HG03159 (cell line): ENCODE data around the gene PNPLA7.
"Not testable (repeated sequence)": the region's sequence is repeated elsewhere in the genome, so short reads cannot be mapped to it uniquely, and the experiment has no call there.

Experiments used
- ATAC-seq: cut with Tn5 transposase; IDR thresholded peaks from one replicate; pipeline ENCODE4 v1.9.1; 2021; ENCODE audit warnings: mild to moderate bottlenecking, moderate library complexity; ENCODE audit not compliant: unreplicated experiment

Gene PNPLA7

GRCh38 chr9:137426018-137426681, 124.1 kb downstream of the PNPLA7 start:
- no peak for ATAC-seq

- ATAC-seq: peak; percentile 35
Measured at GRCh38 chr9:137423514-137424291, 126.5 kb downstream of the PNPLA7 start.

- ATAC-seq: peak; percentile 85
Measured at GRCh38 chr9:137422604-137423513, 127.3 kb downstream of the PNPLA7 start, which contains the start of the genes EXD3 and NOXA1. TSS of gene EXD3 (minus strand) at chr9:137423162. CDS start at chr9:137395357, 27,805 bp downstream. TSS of gene NOXA1 (plus strand) at chr9:137423393. CDS start at chr9:137423530, 137 bp downstream.

- no peak for ATAC-seq
Measured at GRCh38 chr9:137421838-137422603, 128.2 kb downstream of the PNPLA7 start.

- ATAC-seq: no peak
Measured at GRCh38 chr9:137417161-137418021, 132.8 kb downstream of the PNPLA7 start.

DNA sequence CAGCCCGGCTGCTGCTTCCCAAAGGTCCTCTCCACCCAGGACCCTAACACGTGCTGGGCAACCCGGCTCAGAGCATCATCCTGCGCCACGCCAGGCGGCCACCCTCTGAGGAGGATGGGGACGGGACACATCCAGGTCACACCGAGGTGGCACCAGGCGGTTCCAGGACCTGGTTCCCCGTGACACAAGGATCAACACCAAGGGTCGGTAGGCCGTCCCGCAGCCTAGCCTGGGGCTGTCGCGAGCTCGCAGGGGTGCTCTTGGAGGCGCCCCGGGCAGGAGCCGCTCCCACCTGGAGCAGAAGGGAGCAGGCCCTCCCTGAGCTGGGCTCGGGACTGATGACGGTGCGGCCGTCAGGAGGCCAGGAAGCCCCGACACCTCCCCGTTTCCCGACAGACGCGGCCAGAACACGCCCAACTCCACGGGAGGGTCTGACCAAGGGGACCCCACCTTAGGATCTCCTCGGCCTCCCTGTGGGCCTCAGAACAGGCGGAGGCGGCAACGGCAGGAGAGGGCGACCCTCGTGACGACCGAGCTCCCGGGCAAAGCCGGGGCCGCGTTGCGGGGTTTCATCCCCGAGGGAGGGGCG, 133.5 kb downstream of the PNPLA7 start:
- ATAC-seq: no peak

- ATAC-seq: no peak
Measured at GRCh38 chr9:137416006-137416562, 134.1 kb downstream of the PNPLA7 start.

DNA sequence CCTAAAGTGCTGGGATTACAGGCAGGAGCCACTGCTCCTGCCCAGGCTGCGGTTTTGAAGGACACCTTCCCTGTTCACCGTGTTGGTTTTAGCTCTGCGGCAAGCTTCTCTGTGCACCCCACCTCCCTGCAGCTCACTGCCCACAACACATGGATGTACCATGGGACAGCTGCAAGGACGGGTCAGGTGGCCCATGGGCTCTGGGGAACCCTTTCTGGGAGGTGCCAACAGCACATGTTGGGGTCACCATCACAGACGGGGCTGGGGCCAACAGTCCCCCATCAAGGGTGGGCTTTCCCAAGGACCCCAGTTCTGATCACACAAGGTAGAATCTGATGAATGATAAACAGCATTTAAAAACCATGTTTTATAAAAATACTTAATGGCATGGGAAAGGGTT, 134.8 kb downstream of the PNPLA7 start:
- ATAC-seq: no peak

DNA sequence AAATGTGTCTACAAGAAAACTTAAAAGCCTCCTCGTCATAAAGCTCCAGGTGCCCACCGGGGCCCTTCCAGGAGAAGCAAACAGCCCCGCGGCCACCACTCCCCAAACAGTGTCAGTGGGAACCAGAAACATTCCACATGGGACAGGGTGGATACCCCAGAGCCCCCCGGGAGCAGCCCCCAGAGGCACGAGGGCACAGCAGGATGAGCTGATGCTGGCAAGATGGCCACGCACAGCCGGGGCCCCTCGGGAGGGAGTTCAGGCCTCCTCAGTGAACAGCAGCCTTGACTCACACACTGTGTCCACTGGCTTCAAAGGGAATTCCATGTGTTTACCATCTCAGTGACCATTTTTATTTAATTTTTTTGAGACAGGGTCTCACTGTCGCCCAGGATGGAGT, 137.8 kb downstream of the PNPLA7 start:
- ATAC-seq: no peak

DNA sequence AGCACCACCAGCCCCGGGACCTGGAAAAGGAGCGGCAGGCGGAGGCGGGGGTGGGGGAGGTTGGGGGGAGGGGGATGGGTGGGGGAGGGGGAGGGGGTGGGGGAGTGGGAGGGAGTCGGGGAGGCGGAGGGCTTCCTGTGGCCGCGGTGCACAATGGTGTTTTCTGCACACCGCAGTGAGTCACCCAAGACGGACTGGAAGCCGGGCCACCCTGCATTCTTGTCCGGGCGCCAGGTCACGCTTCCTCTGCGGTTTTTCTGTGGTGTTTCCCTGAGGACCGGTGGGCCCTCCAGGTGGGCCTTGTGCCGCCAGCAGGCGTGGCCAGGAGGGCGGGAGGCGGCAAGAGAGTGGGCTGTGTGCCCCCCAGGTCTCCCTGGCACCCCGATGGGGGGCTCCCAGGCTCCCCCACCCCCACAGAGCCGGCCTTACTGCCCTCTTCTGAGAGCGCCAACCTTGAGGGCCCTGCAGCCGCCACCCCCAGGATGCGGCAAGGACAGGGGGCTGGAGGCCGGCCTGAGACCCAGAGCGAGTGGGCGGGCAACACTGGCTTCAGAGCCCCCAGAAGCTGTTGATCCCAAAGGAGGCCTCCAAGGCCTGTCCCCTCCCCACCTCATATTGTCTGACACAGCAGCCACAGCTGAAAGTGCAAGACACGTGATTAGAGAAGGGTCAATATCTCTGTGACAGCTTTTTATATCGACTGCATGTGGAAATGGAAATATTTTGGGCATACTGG, 138.4 kb downstream of the PNPLA7 start:
- no peak for ATAC-seq

- ATAC-seq: no peak
Measured at GRCh38 chr9:137411260-137411644, 138.9 kb downstream of the PNPLA7 start.

GRCh38 chr9:137410891-137411249, 139.3 kb downstream of the PNPLA7 start:
- ATAC-seq: no peak

- ATAC-seq: not testable (repeated sequence)
Measured at GRCh38 chr9:137410236-137410890, 139.8 kb downstream of the PNPLA7 start.
